HEK293T (cell line): ENCODE results near the gene TMEM242.
A peak's percentile ranks its signal among the peaks of the same experiment; 100 is the strongest.
"Not testable (repeated sequence)": the region's sequence is repeated elsewhere in the genome, so short reads cannot be mapped to it uniquely, and the experiment has no call there.

Source experiments
- CTCF ChIA-PET: fragments of 350-600 bp; formaldehyde crosslinking; extraction: SDS; loops from one replicate; lab custom pipeline; 2021; ENCODE audit warnings: antibody characterized with exemption, inconsistent platforms; lab: Yijun Ruan, JAX
- POLR2A ChIA-PET: fragments of 350-600 bp; formaldehyde crosslinking; extraction: SDS; loops from one replicate; lab custom pipeline; 2020; ENCODE audit warnings: antibody characterized with exemption, inconsistent platforms; lab: Yijun Ruan, JAX
- DNase-seq: peaks from one replicate; pipeline ENCODE4 v3.0.0; 2012; ENCODE audit warnings: mixed read lengths; ENCODE audit errors: extremely low spot score
- ARNT ChIP-seq: fragments of 450-650 bp; IDR thresholded peaks from 2 replicates; pipeline ENCODE4 v1.6.1; 2017; ENCODE audit warnings: mild to moderate bottlenecking
- BHLHE40 ChIP-seq: fragments of 450-650 bp; IDR thresholded peaks from 2 replicates; pipeline ENCODE4 v1.6.1; 2016; ENCODE audit warnings: mild to moderate bottlenecking, moderate library complexity, borderline replicate concordance
- CTBP1 ChIP-seq: fragments of 450-650 bp; IDR thresholded peaks from 2 replicates; pipeline ENCODE4 v1.6.1; 2016; ENCODE audit warnings: borderline replicate concordance
- ELF4 ChIP-seq: fragments of 450-650 bp; IDR thresholded peaks from 2 replicates; pipeline ENCODE4 v1.6.1; 2017; ENCODE audit warnings: antibody characterized with exemption
- FOXA1 ChIP-seq: fragments of 450-650 bp; IDR thresholded peaks from 2 replicates; pipeline ENCODE4 v1.6.1; 2016; ENCODE audit warnings: mild to moderate bottlenecking
- FOXK2 ChIP-seq: fragments of 450-650 bp; IDR thresholded peaks from 2 replicates; pipeline ENCODE4 v1.6.1; 2016; ENCODE audit warnings: mild to moderate bottlenecking
- FOXM1 ChIP-seq: fragments of 450-650 bp; IDR thresholded peaks from 2 replicates; pipeline ENCODE4 v1.6.1; 2017; ENCODE audit warnings: mild to moderate bottlenecking, borderline replicate concordance
- HDGF ChIP-seq: fragments of 450-650 bp; IDR thresholded peaks from 2 replicates; pipeline ENCODE4 v1.6.1; 2017; ENCODE audit warnings: antibody characterized with exemption, borderline replicate concordance
- L3MBTL2 ChIP-seq: fragments of 450-650 bp; conservative IDR thresholded peaks from 2 replicates; pipeline ENCODE4 v1.6.1; 2016; ENCODE audit warnings: mild to moderate bottlenecking
- LEF1 ChIP-seq: fragments of 450-650 bp; IDR thresholded peaks from 2 replicates; pipeline ENCODE4 v1.6.1; 2017; ENCODE audit warnings: mild to moderate bottlenecking, borderline replicate concordance
- NFRKB ChIP-seq: fragments of 450-650 bp; IDR thresholded peaks from 2 replicates; pipeline ENCODE4 v1.6.1; 2016; ENCODE audit warnings: mild to moderate bottlenecking, moderate library complexity
- SP1 ChIP-seq: fragments of 450-650 bp; IDR thresholded peaks from 2 replicates; pipeline ENCODE4 v1.6.1; 2017
- SUZ12 ChIP-seq: fragments of 450-650 bp; IDR thresholded peaks from 2 replicates; pipeline ENCODE4 v1.6.1; 2016; ENCODE audit warnings: mild to moderate bottlenecking
- TARDBP ChIP-seq: fragments of 450-650 bp; IDR thresholded peaks from 2 replicates; pipeline ENCODE4 v1.6.1; 2016
- ZNF384 ChIP-seq: fragments of 450-650 bp; IDR thresholded peaks from 2 replicates; pipeline ENCODE4 v1.6.1; 2016
- TF ChIP-seq, protein P1 (sequence below): fragments of 450-650 bp; IDR thresholded peaks from 2 replicates; pipeline ENCODE4 v1.6.1; 2016

TMEM242 gene

DNA sequence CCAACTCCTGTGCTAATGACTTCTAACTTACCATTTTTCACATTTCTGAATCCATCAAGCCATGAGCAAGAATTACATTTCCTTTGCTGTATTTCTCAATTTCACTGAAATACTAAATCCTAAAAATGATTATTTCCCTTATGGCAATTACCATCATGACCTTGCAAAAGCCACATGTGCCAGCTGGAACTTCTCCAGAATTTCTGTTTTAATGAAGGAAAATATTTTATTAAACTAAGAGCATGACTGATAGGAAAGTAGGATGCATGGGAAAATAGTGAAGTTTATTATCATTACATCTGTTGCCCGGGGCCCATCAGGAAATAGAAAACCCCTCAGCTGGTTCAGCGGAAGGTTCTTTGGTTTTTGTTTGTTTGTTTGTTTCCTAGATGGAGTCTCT lies 14.4 kb upstream of the TMEM242 start:
- CTCF ChIA-PET = interaction anchor here (0.9 kb wide), 1 partner anchor 61 kb away, joined by 3 read pairs; no protein-coding TSS in a partner anchor
- no peak for DNase-seq
- no peak for TF ChIP-seq SUZ12
- no peak for TF ChIP-seq BHLHE40
- no peak for TF ChIP-seq FOXA1
- no peak for TF ChIP-seq ZNF384
- TF ChIP-seq HDGF = no peak
- no peak for TF ChIP-seq ELF4
- TF ChIP-seq FOXM1 = no peak
- TF ChIP-seq CTBP1 = no peak
- no peak for TF ChIP-seq FOXK2
- TF ChIP-seq SP1 = no peak
- no peak for TF ChIP-seq L3MBTL2
- TF ChIP-seq LEF1 = no peak
- TF ChIP-seq, protein P1, sequence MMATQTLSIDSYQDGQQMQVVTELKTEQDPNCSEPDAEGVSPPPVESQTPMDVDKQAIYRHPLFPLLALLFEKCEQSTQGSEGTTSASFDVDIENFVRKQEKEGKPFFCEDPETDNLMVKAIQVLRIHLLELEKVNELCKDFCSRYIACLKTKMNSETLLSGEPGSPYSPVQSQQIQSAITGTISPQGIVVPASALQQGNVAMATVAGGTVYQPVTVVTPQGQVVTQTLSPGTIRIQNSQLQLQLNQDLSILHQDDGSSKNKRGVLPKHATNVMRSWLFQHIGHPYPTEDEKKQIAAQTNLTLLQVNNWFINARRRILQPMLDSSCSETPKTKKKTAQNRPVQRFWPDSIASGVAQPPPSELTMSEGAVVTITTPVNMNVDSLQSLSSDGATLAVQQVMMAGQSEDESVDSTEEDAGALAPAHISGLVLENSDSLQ = no peak
- TF ChIP-seq NFRKB = no peak
- TF ChIP-seq TARDBP = no peak
- no peak for TF ChIP-seq ARNT
- POLR2A ChIA-PET = interaction anchor here (1.1 to 3.1 kb wide), 2 partner anchors 14 to 42 kb away, joined by 3 to 12 read pairs; partner anchors contain the start of gene TMEM242

DNA sequence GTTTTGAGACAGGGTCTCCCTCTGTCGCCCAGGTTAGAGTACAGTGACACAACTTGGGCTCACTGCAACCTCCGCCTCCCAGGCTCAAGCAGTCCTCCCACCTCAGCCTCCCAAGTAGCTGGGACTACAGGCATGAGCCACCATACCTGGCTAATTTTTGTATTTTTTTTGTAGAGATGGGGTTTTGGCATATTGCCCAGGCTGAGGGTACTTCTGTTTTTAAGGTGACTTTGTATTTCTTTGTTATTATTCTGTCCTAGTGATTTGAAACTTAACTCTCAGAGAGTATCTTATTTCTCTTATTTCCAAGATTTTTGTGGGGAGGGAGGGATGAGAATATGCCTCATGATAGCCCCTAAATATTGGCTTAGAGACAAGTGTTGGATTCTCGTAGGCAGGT lies 14.0 kb upstream of the TMEM242 start:
- ChIA-PET POLR2A (interaction anchor here (1.1 to 3.1 kb wide), 2 partner anchors 13 to 43 kb away, joined by 3 to 12 read pairs; partner anchors contain the start of gene TMEM242), CTCF (interaction anchor here (0.9 kb wide), 1 partner anchor 61 kb away, joined by 3 read pairs; no protein-coding TSS in a partner anchor)
- DNase-seq = not testable (repeated sequence)

- CTCF ChIA-PET = interaction anchor here (1.0 kb wide), 1 partner anchor 17 kb away, joined by 4 read pairs; no protein-coding TSS in a partner anchor
- TF ChIP-seq L3MBTL2 = no peak
- no peak for TF ChIP-seq ELF4
- no peak for TF ChIP-seq ZNF384
- no peak for TF ChIP-seq FOXK2
- no peak for TF ChIP-seq TARDBP
- no peak for TF ChIP-seq CTBP1
- no peak for TF ChIP-seq SUZ12
- no peak for TF ChIP-seq ARNT
- TF ChIP-seq FOXA1 = no peak
- no peak for TF ChIP-seq NFRKB
- no peak for TF ChIP-seq FOXM1
- no peak for TF ChIP-seq LEF1
- no peak for TF ChIP-seq SP1
- TF ChIP-seq HDGF = no peak
- DNase-seq = no peak
- POLR2A ChIA-PET = interaction anchor here (6.3 kb wide), 1 partner anchor 13 kb away, joined by 60 read pairs; the partner anchor contains the start of gene TMEM242
Observed at GRCh38 chr6:157335829-157336228, 12.5 kb upstream of the TMEM242 start.

- CTCF ChIA-PET = interaction anchor here (0.7 to 2.3 kb wide), 6 partner anchors 9 to 642 kb away, joined by 3 to 11 read pairs (median 4); partner anchors contain the start of gene TMEM242
- POLR2A ChIA-PET = interaction anchor here (6.3 kb wide), 1 partner anchor 11 kb away, joined by 60 read pairs; the partner anchor contains the start of gene TMEM242
- no peak for DNase-seq
- no peak for TF ChIP-seq FOXM1
- no peak for TF ChIP-seq ARNT
- TF ChIP-seq LEF1 = no peak
- TF ChIP-seq FOXK2 = no peak
- TF ChIP-seq L3MBTL2 = no peak
- TF ChIP-seq HDGF = no peak
- TF ChIP-seq SUZ12 = no peak
- no peak for TF ChIP-seq BHLHE40
- TF ChIP-seq SP1 = no peak
Observed at GRCh38 chr6:157333956-157334355, 10.6 kb upstream of the TMEM242 start.

DNA sequence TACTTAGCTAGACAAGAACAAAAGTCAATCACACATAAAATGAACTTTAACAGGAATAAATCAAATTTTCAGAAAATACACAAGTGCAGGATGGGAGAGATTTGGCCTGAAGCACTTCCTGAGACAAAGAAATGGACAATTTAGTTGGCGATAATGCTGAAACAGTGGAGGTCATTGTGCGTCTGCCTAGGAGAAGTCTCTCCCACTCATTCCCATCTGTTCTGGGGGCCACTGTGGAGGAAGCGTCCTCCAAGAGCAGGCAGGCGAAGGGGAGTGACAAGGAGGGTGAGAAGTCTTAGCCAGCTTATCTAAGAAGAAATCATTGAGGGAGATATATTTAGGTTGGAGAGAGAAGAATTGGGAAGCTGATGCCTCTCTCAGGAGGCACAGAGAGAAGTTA lies 10.2 kb upstream of the TMEM242 start:
- ChIA-PET CTCF (interaction anchor here (0.9 to 2.3 kb wide), 3 partner anchors 10 to 642 kb away, joined by 3 to 11 read pairs (median 5); partner anchors contain the start of gene TMEM242), POLR2A (interaction anchor here (6.3 kb wide), 1 partner anchor 10 kb away, joined by 60 read pairs; the partner anchor contains the start of gene TMEM242)
- no peak for DNase-seq
- TF ChIP-seq ELF4 (no peak), L3MBTL2 (no peak), SUZ12 (no peak), BHLHE40 (no peak), CTBP1 (no peak), HDGF (no peak)

DNA sequence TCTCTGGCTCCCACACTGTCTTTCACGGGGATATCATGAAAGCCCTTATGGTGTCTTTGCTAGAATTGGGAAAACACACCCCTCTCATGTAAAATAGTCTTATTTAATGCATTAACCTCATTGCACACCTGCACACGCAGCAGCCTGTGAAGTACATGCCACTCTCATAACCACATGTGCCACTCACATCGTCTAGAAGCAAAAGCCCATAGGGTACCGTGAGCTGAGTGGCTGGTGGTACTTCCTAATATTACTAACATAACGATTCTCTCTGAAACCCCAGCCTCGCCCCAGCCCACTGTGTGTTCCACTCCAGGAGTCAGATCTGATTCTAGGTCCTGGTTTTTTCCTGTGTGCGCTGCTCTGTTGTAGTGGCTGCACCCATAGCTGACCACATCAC lies 9.5 kb upstream of the TMEM242 start:
- DNase-seq = no peak
- no peak for TF ChIP-seq ARNT
- TF ChIP-seq FOXM1 = no peak
- no peak for TF ChIP-seq SUZ12
- no peak for TF ChIP-seq FOXK2
- TF ChIP-seq HDGF = no peak
- no peak for TF ChIP-seq ELF4
- no peak for TF ChIP-seq CTBP1
- POLR2A ChIA-PET = interaction anchor here (6.3 kb wide), 1 partner anchor 10 kb away, joined by 60 read pairs; the partner anchor contains the start of gene TMEM242
- CTCF ChIA-PET = interaction anchor here (1.0 kb wide), 1 partner anchor 643 kb away, joined by 3 read pairs; no protein-coding TSS in a partner anchor

DNA sequence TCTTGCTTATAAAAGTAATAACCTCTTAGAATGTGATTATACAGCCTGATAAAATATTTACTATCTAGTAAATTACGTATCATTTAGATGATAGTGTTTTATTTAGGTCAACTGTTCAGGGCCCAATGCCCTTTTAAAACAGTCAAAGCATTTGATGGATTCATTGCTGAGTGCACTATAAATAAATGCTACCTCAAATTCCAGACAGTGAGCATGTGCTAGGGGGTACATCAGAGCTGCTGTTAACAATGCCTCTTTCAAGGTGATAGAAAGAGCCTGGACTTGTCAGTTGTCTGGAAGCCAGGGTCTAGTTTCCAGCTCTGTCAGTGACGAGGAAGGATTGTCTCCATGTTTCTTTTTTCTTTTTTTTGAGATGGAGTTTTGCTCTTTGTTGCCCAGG lies 7.5 kb upstream of the TMEM242 start:
- no peak for DNase-seq
- ChIA-PET CTCF (no interaction called here), POLR2A (interaction anchor here (6.3 kb wide), 1 partner anchor 8 kb away, joined by 60 read pairs; the partner anchor contains the start of gene TMEM242)
- TF ChIP-seq ELF4 (no peak), CTBP1 (no peak), SUZ12 (no peak), SP1 (no peak), L3MBTL2 (no peak), NFRKB (no peak)
- TF ChIP-seq, protein P1 = peak; percentile 71
